GM10266 (cell line): ENCODE data around the gene CRMP1.

Experiments used
- DNase-seq: peaks from one replicate; pipeline ENCODE4 v3.0.0; 2012; ENCODE audit errors: extremely low spot score
- CTCF ChIP-seq: IDR thresholded peaks from 2 replicates; pipeline ENCODE4 v1.5.1; 2012; ENCODE audit warnings: mild to moderate bottlenecking, low read depth; ENCODE audit not compliant: control insufficient read depth, insufficient read depth; ENCODE audit errors: missing control alignments

The CRMP1 gene

GRCh38 chr4:5884796-5885195, 8.1 kb downstream of the CRMP1 start:
- DNase-seq: no peak
- TF ChIP-seq CTCF: no peak

DNA sequence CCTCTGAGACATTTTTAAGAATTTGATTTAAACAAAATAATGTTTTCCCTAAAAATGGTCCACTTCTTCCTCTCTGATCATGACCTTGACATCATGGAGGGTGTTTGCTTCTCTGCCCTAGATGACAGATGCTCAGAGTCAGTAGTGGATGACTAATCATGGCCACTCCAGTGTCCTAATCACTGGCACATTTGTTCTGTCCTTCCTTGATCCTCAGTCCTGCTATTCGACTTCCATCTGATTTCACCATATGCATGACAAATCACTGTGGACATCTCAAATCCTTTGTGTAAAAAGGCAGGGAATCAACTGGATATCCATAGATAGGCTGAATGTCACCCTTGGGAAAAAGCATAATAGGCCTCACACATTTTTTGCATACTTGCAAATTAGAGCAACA, 9.0 kb downstream of the CRMP1 start:
- no peak for DNase-seq
- no peak for TF ChIP-seq CTCF

DNA sequence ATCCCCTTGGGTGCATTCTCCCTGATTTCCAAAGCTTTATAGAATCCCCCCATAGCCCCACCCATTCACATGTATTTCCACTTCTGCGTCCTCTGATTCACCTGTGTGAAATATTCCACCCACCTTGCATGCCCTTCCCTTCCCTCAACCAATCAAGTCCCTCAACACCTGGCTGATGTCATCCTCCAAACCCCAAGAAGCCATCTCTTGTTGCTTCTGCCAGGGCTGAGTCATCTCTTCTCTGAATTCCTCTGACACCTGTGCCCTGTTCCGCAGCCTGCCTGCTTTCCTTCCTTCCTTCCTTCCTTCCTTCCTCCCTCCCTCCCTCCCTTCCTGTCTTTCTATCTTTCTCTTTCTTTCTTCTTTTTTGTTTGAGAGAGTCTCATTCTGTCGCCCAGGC, 9.9 kb downstream of the CRMP1 start:
- TF ChIP-seq CTCF: no peak
- no peak for DNase-seq

- TF ChIP-seq CTCF: no peak
- DNase-seq: no peak
Observed at GRCh38 chr4:5881340-5881739, 11.5 kb downstream of the CRMP1 start.

- TF ChIP-seq CTCF: no peak
- DNase-seq: no peak
Observed at GRCh38 chr4:5878359-5878758, 14.5 kb downstream of the CRMP1 start.

- no peak for DNase-seq
- no peak for TF ChIP-seq CTCF
Observed at GRCh38 chr4:5877392-5877791, 15.5 kb downstream of the CRMP1 start.

DNA sequence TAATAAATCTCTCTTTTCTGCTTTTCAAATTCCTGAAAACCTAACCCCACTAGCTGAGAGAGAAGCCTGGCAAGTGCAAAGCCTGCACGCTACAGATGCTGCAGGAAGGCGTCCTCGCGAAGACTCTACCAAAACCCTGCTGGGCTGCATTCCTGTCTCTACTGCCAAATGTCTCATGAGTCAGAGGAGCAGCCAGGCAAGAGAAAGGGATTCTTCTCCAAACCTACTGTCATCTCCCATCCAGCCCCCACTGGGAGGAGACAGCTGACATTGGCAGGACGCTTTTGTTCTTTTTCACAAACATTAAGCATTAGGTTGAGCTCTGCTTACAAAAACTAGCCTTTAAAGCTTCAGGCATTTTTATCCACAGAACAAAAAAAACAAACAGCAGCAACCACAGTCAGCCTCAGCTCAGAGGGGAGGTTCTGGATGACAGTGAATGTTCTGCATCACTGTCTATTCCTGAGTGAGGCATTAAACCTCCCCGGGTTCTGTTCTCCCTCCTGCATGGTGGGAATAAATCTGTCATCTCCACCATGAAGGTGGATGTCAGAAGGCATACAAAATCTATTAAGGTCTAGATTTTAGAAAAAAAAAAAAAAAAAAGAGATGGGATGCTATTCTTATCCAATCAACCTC, 18.0 kb downstream of the CRMP1 start:
- TF ChIP-seq CTCF: no peak
- no peak for DNase-seq
